Measurements from ENCODE around the gene MS4A13. TPM values are rescaled to one million over a fixed set of nuclear protein-coding genes. Genes with fewer than 3 reads are reported as not detected.
"Not testable (repeated sequence)": the region's sequence is repeated elsewhere in the genome, so short reads cannot be mapped to it uniquely, and the experiment has no call there.

MS4A13 gene
- total RNA-seq, 2 experiments from 2014 or later: not detected

DNA sequence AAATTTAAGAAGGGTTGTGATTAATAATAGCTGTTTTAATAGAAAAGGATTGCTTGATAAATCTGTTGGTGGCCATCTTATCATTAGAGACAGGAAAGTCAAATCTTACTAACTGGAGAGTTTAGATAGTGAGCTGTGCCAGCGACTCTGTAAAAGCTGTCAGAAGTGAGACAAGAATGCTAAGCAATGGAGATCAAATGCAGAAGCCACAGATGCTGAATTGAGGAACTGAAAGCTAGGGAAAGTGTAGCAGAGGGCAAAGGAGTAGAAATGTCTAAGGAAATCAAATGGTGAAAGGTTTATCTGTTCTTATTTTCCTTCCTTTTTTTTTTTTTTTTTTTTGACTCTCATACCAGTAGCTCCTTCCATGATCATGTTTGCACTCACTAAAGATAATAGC, 13.7 kb downstream of the MS4A13 start:
- peaks cover 2% of the 10 kb centered on the region for H3K9me3 Mint-ChIP-seq
- ATAC-seq (ENCODE audit: poor library complexity) (no peak), DNase-seq (peak in 3 of 14 experiments; percentile 7 to 20 (median 16))
- ChIA-PET CTCF (interaction anchor here (0.8 kb wide), 1 partner anchor 80 kb away, joined by 3 read pairs; no protein-coding TSS in a partner anchor), POLR2A (no interaction called here)
- H3K36me3 Mint-ChIP-seq (ENCODE audit: low read depth): no peaks in the 10 kb centered on the region
- no peaks in the 10 kb centered on the region for H3K27me3 ChIP-seq (ENCODE audit: control insufficient read depth in 1 of 2, insufficient read depth in 2 of 2, low read length in 2 of 2)
- intact Hi-C loops (cut with DNase I, micrococcal nuclease): no loop called here
- TF ChIP-seq CTCF (IDR thresholded peaks at IDR 0.05): no peak
- peaks cover 27% of the 10 kb centered on the region for H3K27me3 Mint-ChIP-seq
- H3K4me1 Mint-ChIP-seq (ENCODE audit: low read depth): no peaks in the 10 kb centered on the region
- no peak overlapping the region for H3K27ac ChIP-seq (ENCODE audit: low read depth in 1 of 2, low read length in 2 of 2)
- H3K4me1 ChIP-seq (ENCODE audit: insufficient read depth, low read length): no peaks in the 10 kb centered on the region
- no peaks in the 10 kb centered on the region for H3K36me3 ChIP-seq (ENCODE audit: insufficient read depth, low read length)
- no peak overlapping the region for H3K4me3 Mint-ChIP-seq
- H3K27ac Mint-ChIP-seq: no peak overlapping the region
- H3K4me3 ChIP-seq (ENCODE audit: low read length): no peak overlapping the region
- no peaks in the 10 kb centered on the region for H3K9me3 ChIP-seq (ENCODE audit: control insufficient read depth in 1 of 2, insufficient read depth in 1 of 2, low read length in 2 of 2)

GRCh38 chr11:60530454-60531100, 15.4 kb downstream of the MS4A13 start:
- Histone ChIP-seq H3K9me3 (ENCODE audit: control insufficient read depth in 1 of 2, insufficient read depth in 1 of 2, low read length in 2 of 2) (no peaks in the 10 kb centered on the region), H3K4me3 (ENCODE audit: low read length) (no peak overlapping the region), H3K27ac (ENCODE audit: low read depth in 1 of 2, low read length in 2 of 2) (no peak overlapping the region), H3K36me3 (ENCODE audit: insufficient read depth, low read length) (no peaks in the 10 kb centered on the region), H3K4me1 (ENCODE audit: insufficient read depth, low read length) (no peaks in the 10 kb centered on the region), H3K27me3 (ENCODE audit: control insufficient read depth in 1 of 2, insufficient read depth in 2 of 2, low read length in 2 of 2) (no peaks in the 10 kb centered on the region)
- Mint-ChIP-seq H3K4me3 (no peak overlapping the region), H3K4me1 (ENCODE audit: low read depth) (no peaks in the 10 kb centered on the region), H3K9me3 (peaks cover 2% of the 10 kb centered on the region), H3K27me3 (peaks cover 27% of the 10 kb centered on the region), H3K36me3 (ENCODE audit: low read depth) (no peaks in the 10 kb centered on the region), H3K27ac (no peak overlapping the region)
- intact Hi-C loops (cut with DNase I, micrococcal nuclease): no loop called here
- TF ChIP-seq CTCF (IDR thresholded peaks at IDR 0.05): no peak
- ChIA-PET CTCF (no interaction called here), POLR2A (no interaction called here)
- no peak for ATAC-seq (ENCODE audit: poor library complexity)
- no peak for DNase-seq

DNA sequence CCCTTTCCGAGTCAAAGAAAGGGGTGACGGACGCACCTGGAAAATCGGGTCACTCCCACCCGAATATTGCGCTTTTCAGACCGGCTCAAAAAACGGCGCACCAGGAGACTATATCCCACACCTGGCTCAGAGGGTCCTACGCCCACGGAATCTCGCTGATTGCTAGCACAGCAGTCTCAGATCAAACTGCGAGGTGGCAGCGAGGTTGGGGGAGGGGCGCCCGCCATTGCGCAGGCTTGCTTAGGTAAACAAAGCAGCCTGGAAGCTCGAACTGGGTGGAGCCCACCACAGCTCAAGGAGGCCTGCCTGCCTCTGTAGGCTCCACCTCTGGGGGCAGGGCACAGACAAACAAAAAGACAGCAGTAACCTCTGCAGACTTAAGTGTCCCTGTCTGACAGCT, 17.2 kb downstream of the MS4A13 start:
- not testable (repeated sequence) for H3K27ac ChIP-seq (ENCODE audit: low read depth in 1 of 2, low read length in 2 of 2)

GRCh38 chr11:60538627-60539026, 23.4 kb downstream of the MS4A13 start:
- H3K9me3 Mint-ChIP-seq; H3K27me3 ChIP-seq (ENCODE audit: control insufficient read depth in 1 of 2, insufficient read depth in 2 of 2, low read length in 2 of 2); H3K36me3 Mint-ChIP-seq (ENCODE audit: low read depth); H3K9me3 ChIP-seq (ENCODE audit: control insufficient read depth in 1 of 2, insufficient read depth in 1 of 2, low read length in 2 of 2); H3K4me3 Mint-ChIP-seq; H3K4me1 ChIP-seq (ENCODE audit: insufficient read depth, low read length); H3K4me1 Mint-ChIP-seq (ENCODE audit: low read depth); CTCF ChIA-PET; H3K36me3 ChIP-seq (ENCODE audit: insufficient read depth, low read length); H3K27ac Mint-ChIP-seq; H3K4me3 ChIP-seq (ENCODE audit: low read length); ATAC-seq (ENCODE audit: poor library complexity); intact Hi-C loops (cut with DNase I, micrococcal nuclease); H3K27ac ChIP-seq (ENCODE audit: low read depth in 1 of 2, low read length in 2 of 2); POLR2A ChIA-PET; DNase-seq; H3K27me3 Mint-ChIP-seq: not testable (repeated sequence)

More for the DNA sequence above, 17.2 kb downstream of the MS4A13 start:
- H3K4me1 ChIP-seq (ENCODE audit: insufficient read depth, low read length); H3K9me3 ChIP-seq (ENCODE audit: control insufficient read depth in 1 of 2, insufficient read depth in 1 of 2, low read length in 2 of 2); H3K27ac Mint-ChIP-seq; CTCF ChIA-PET; H3K9me3 Mint-ChIP-seq; H3K4me3 Mint-ChIP-seq; POLR2A ChIA-PET; H3K36me3 Mint-ChIP-seq (ENCODE audit: low read depth); DNase-seq; H3K4me3 ChIP-seq (ENCODE audit: low read length); H3K27me3 ChIP-seq (ENCODE audit: control insufficient read depth in 1 of 2, insufficient read depth in 2 of 2, low read length in 2 of 2); H3K36me3 ChIP-seq (ENCODE audit: insufficient read depth, low read length); ATAC-seq (ENCODE audit: poor library complexity); H3K4me1 Mint-ChIP-seq (ENCODE audit: low read depth); intact Hi-C loops (cut with DNase I, micrococcal nuclease): not testable (repeated sequence)
- H3K27me3 Mint-ChIP-seq: peaks cover 27% of the 10 kb centered on the region

Measured in CD4-positive, alpha-beta T cell (primary cell).